Liver (tissue), 3 donors: ENCODE results near the gene ITGB3.

Experiments used
- CTCF ChIP-seq: fragments of 150-350 bp; IDR thresholded peaks from 2 replicates; pipeline ENCODE4 v1.5.1; 2017; ENCODE audit warnings: improper control_type of control experiment, low read depth, low read length; ENCODE audit not compliant: missing input control
- EGR1 ChIP-seq, 2 donors: IDR thresholded peaks; 2 replicates each; pipeline ENCODE4 v1.6.1; 2016 to 2018; ENCODE audit warnings: antibody characterized with exemption in 2 of 2, low read depth in 2 of 2
- GABPA ChIP-seq, 2 donors: IDR thresholded peaks in 1 of 2; conservative IDR thresholded peaks in 1 of 2; 2 replicates each; pipeline ENCODE4 v1.6.1; 2016; ENCODE audit warnings: antibody characterized with exemption in 2 of 2, mild to moderate bottlenecking in 1 of 2, moderate library complexity in 1 of 2
- JUND ChIP-seq, 2 donors: IDR thresholded peaks; 2 replicates each; pipeline ENCODE4 v1.6.1; 2016; ENCODE audit warnings: antibody characterized with exemption in 2 of 2
- MAX ChIP-seq: IDR thresholded peaks from 2 replicates; pipeline ENCODE4 v1.6.1; 2016; ENCODE audit warnings: antibody characterized with exemption
- NR2F2 ChIP-seq: IDR thresholded peaks from 2 replicates; pipeline ENCODE4 v1.6.1; 2016; ENCODE audit warnings: antibody characterized with exemption
- RAD21 ChIP-seq, 2 donors: IDR thresholded peaks; 2 replicates each; pipeline ENCODE4 v1.6.1; 2016; ENCODE audit warnings: antibody characterized with exemption in 2 of 2, mild to moderate bottlenecking in 2 of 2
- REST ChIP-seq: IDR thresholded peaks from 2 replicates; pipeline ENCODE4 v1.6.1; 2016; ENCODE audit warnings: antibody characterized with exemption, mild to moderate bottlenecking
- TAF1 ChIP-seq: conservative IDR thresholded peaks from 2 replicates; pipeline ENCODE4 v1.6.1; 2016; ENCODE audit warnings: antibody characterized with exemption, mild to moderate bottlenecking
- YY1 ChIP-seq: IDR thresholded peaks from 2 replicates; pipeline ENCODE4 v1.6.1; 2016; ENCODE audit warnings: antibody characterized with exemption, mild to moderate bottlenecking
- ZBTB33 ChIP-seq: IDR thresholded peaks from 2 replicates; pipeline ENCODE4 v1.6.1; 2016; ENCODE audit warnings: antibody characterized with exemption
- TF ChIP-seq, protein P1 (sequence below): IDR thresholded peaks from 2 replicates; pipeline ENCODE4 v1.6.1; 2016; ENCODE audit warnings: antibody characterized with exemption
- donor health status: healthy.
- donor health status: healthy.

DNA sequence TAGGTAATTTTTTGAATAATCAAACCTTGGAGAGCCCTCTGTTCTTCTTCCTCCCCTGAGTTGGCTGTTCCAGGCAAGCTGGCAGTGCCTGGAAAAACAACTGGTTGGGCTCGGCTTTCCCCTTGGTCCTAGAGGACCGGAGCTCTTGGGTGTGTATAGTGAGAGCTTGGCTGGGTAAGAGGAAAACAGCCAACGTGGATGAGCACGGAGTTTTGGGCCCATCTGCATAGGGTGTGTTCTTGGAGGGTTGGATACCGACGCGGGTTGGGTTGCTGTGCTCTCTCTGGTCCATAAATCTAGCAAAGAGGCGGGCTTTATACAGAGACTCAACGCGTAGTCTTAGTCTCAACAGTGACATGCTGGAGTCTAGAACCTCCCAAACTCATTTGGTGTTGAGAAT is 23.2 kb downstream of the ITGB3 start:
- no peak for TF ChIP-seq RAD21 (IDR thresholded peaks at IDR 0.05)
- TF ChIP-seq TAF1, result no peak
- TF ChIP-seq MAX, result no peak
- TF ChIP-seq CTCF, result no peak
- TF ChIP-seq EGR1 (IDR thresholded peaks at IDR 0.05; ENCODE audit: low read depth in 2 of 2), result no peak
- TF ChIP-seq REST, result no peak
- no peak for TF ChIP-seq ZBTB33
- TF ChIP-seq NR2F2, result no peak
- TF ChIP-seq, protein P1, sequence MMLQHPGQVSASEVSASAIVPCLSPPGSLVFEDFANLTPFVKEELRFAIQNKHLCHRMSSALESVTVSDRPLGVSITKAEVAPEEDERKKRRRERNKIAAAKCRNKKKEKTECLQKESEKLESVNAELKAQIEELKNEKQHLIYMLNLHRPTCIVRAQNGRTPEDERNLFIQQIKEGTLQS, result no peak
- no peak for TF ChIP-seq GABPA (IDR thresholded peaks at IDR 0.05 in 1 of 2, conservative IDR thresholded peaks at IDR 0.05 in 1 of 2)
- no peak for TF ChIP-seq JUND (IDR thresholded peaks at IDR 0.05)
- no peak for TF ChIP-seq YY1
